HFF-Myc (cell line): ENCODE results near the gene USP24.

ENCODE experiments used
- DNase-seq: peaks from one replicate; pipeline ENCODE4 v3.0.0-alpha.2; 2011; ENCODE audit warnings: low read depth; ENCODE audit errors: extremely low read depth
- H3K4me3 ChIP-seq: replicated peaks from 2 replicates; pipeline ENCODE4 v1.5.1; 2011; ENCODE audit warnings: low read depth, mild to moderate bottlenecking, control low read depth, low read length
- CTCF ChIP-seq: IDR thresholded peaks from 2 replicates; pipeline ENCODE4 v1.5.1; 2012; ENCODE audit warnings: mild to moderate bottlenecking, low read depth, low read length, control low read depth; ENCODE audit errors: missing control alignments

The USP24 gene

DNA sequence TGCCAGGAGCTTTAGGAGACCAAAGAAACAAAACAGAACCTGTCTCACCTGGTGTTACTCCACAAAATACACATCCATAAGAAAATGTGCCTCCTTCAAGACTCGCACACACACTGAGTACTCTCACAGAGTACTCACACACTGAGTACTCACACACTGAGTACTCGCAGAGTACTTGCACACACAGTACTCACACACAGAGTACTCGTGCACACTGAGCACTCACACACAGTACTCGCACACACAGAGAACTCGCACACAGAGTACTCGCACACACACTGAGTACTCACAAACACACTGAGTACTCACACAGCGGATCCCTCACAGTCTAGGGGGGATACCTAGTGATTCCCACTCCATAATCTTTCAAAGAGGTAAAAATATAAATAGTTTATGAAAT is 135.5 kb downstream of the USP24 start:
- DNase-seq = no peak
- H3K4me3 ChIP-seq = no peak overlapping the region
- no peak for TF ChIP-seq CTCF

DNA sequence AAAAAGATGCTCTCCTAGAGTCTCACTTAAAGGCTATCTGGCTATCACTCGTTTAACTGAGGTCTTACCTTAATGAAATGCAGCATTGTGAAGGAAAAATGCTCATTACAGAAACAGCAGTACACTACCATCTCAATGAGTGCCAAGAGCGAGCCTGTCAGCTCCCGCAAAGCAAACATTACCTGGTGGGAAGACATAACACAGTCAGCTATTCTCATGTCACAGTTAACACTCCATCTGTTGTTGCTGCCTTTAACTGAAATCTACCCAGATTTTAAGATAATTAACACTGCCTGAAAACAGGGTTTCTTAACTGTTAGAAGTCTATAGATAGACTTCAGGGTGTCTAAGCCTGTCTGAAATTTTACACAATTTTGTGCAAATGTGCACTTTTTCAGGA is 136.7 kb downstream of the USP24 start:
- no peak for DNase-seq
- no peak overlapping the region for H3K4me3 ChIP-seq
- no peak for TF ChIP-seq CTCF

DNA sequence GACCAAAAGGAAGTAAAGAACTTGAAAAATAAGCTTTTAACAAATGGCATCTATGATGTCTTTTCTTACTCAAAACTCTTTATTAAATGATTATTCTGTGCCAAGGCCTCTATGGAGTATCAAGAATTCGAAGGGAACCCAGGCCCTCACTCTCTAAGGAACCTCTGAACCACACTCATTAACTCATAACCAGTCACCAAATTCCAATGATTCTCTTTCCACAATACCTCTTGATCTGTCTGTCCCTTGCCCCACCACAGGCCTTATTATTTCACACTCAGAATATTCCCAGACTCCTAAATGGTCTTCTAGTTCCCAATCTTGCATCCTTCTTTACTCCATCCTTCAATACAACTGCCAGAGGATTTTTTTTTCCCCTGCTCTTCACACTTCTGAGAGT is 138.8 kb downstream of the USP24 start:
- DNase-seq = no peak
- H3K4me3 ChIP-seq = no peak overlapping the region
- TF ChIP-seq CTCF = no peak

DNA sequence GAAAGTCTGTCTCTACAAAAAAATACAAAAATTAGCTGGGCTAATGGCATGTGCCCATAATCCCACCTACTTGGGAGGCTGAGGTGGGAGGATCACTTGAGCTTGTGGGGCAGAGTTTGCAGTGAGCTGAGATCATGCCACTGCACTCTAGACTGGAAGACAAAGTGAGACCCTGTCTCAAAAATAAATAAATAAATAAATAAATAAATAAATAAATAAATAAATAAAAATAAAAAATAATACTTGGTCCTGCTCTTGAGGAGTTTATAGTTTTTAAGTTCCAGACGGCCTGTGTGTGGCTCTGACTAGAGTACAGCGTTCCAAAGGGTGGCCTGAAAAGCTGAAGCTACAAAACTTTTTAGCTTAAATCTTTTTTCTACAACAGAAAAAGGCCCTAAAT is 140.7 kb downstream of the USP24 start:
- TF ChIP-seq CTCF = no peak
- DNase-seq = no peak
- H3K4me3 ChIP-seq = no peak overlapping the region

DNA sequence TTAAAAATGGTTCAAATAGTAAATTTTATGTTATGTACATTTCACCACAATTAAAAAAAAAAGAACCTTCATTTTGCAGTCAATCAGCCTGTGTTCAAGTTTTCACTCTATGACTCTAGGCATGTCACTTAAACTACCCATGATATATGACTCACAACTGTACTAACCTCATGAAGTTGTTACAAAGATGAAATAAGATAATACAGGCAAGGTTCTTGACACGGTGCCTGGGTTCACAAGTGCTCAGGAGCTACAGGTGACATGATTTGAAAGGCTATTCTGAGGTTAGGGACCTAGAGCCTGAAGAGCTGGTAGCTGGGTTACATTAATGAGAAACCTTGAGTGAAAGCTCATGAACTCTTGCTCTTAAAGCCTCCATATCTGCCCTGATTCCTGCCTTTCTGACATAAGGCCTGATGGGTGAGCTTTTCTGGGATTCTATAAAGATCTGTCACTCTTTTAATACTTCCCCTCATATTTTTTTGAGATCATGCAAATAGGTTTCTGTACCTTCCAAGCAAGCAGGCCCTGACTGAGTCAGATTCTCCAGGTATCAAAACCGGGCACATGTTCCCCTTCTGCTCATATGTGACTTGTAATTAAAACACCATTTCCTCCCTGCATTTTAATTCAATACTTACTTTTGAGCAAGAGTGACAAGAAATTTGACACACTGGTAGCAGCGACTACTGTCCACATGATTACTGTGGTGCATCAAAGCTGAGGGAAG is 141.8 kb downstream of the USP24 start:
- TF ChIP-seq CTCF = no peak
- no peak for DNase-seq
- H3K4me3 ChIP-seq = no peak overlapping the region

GRCh38 chr1:55071477-55071876 is 143.7 kb downstream of the USP24 start:
- DNase-seq = no peak
- no peak overlapping the region for H3K4me3 ChIP-seq
- peak; percentile 65 for TF ChIP-seq CTCF
